SK-N-SH (cell line): ENCODE measurements around the gene CFDP1. TPM values are rescaled to one million over a fixed set of nuclear protein-coding genes. Genes with fewer than 3 reads are reported as not detected.

Experiments used
- CTCF ChIA-PET: fragments of 300-600, 350-600 bp; formaldehyde crosslinking; extraction: SDS; loops from one replicate; lab custom pipeline; 2021; lab: Yijun Ruan, JAX
- POLR2A ChIA-PET: fragments of 350-600 bp; sonication (Branson Sonifier 250); formaldehyde crosslinking; extraction: SDS; loops from one replicate; lab custom pipeline; 2020; ENCODE audit warnings: antibody characterized with exemption, inconsistent platforms; lab: Yijun Ruan, JAX
- DNase-seq: peaks from one replicate; pipeline ENCODE4 v3.0.0; 2012
- H2AFZ ChIP-seq: fragments of 200-600 bp; sonication (generic); 2 replicates; pipeline ENCODE4 v1.8.1; 2016; ENCODE audit warnings: antibody characterized with exemption, mild to moderate bottlenecking, low read depth
- H3F3A ChIP-seq: fragments of 200-600 bp; sonication (generic); replicated peaks from 2 replicates; pipeline ENCODE3; 2016; ENCODE audit warnings: antibody characterized with exemption, mild to moderate bottlenecking; ENCODE audit not compliant: insufficient read depth
- H3K27ac ChIP-seq, 2 experiments: fragments of 200-500 bp in 1 of 2; fragments of 200-600 bp in 1 of 2; sonication (Bioruptor generic) in 1 of 2; sonication (generic), shearing (Covaris generic) in 1 of 2; 2 replicates each; pipeline versions ENCODE4 v1.5.1 to v1.6.1; 2014 to 2016; ENCODE audit warnings: low read depth in 2 of 2, inconsistent platforms in 1 of 2, low read length in 1 of 2, mild to moderate bottlenecking in 1 of 2, mixed read lengths in 1 of 2
- H3K27me3 ChIP-seq: fragments of 200-600 bp; sonication (generic), shearing (Covaris generic); 2 replicates; pipeline ENCODE4 v1.6.1; 2016; ENCODE audit warnings: mixed run types; ENCODE audit not compliant: insufficient read depth
- H3K36me3 ChIP-seq, 2 experiments: fragments of 200-500 bp in 1 of 2; fragments of 200-600 bp in 1 of 2; sonication (Bioruptor generic) in 1 of 2; sonication (generic) in 1 of 2; replicated peaks in 1 of 2; 2 replicates each; pipeline versions ENCODE3 to v1.5.1; 2014 to 2016; ENCODE audit warnings: low read length in 1 of 2, mild to moderate bottlenecking in 1 of 2; ENCODE audit not compliant: insufficient read depth in 2 of 2, control insufficient read depth in 1 of 2
- H3K4me1 ChIP-seq, 2 experiments: fragments of 200-500 bp in 1 of 2; fragments of 200-600 bp in 1 of 2; sonication (Bioruptor generic) in 1 of 2; sonication (generic), shearing (Covaris generic) in 1 of 2; 2 replicates each; pipeline versions ENCODE4 v1.5.1 to v1.6.1; 2014 to 2016; ENCODE audit warnings: low read depth in 1 of 2, low read length in 1 of 2, mixed run types in 1 of 2; ENCODE audit not compliant: insufficient read depth in 2 of 2, control insufficient read depth in 1 of 2
- H3K4me2 ChIP-seq: fragments of 200-600 bp; sonication (generic), shearing (Covaris generic); 2 replicates; pipeline ENCODE4 v1.6.1; 2017; ENCODE audit warnings: mixed run types
- H3K4me3 ChIP-seq, 2 experiments: fragments of 200-500 bp in 1 of 2; fragments of 200-600 bp in 1 of 2; sonication (Bioruptor generic) in 1 of 2; sonication (generic), shearing (Covaris generic) in 1 of 2; 2 replicates each; pipeline versions ENCODE4 v1.5.1 to v1.8.1; 2014 to 2016; ENCODE audit warnings: low read depth in 2 of 2, inconsistent platforms in 1 of 2, low read length in 1 of 2, mild to moderate bottlenecking in 1 of 2, mixed read lengths in 1 of 2, moderate library complexity in 1 of 2
- H3K79me2 ChIP-seq: fragments of 200-600 bp; sonication (generic); 2 replicates; pipeline ENCODE4 v1.8.1; 2017; ENCODE audit warnings: mild to moderate bottlenecking; ENCODE audit not compliant: insufficient read depth
- H3K9ac ChIP-seq: fragments of 200-600 bp; sonication (generic); 2 replicates; pipeline ENCODE4 v1.6.1; 2017; ENCODE audit warnings: mixed run types
- H3K9me2 ChIP-seq: fragments of 200-600 bp; sonication (generic); 2 replicates; pipeline ENCODE4 v1.6.1; 2017; ENCODE audit warnings: mixed run types
- H3K9me3 ChIP-seq: fragments of 200-600 bp; sonication (generic); 2 replicates; pipeline ENCODE4 v1.6.1; 2017; ENCODE audit warnings: mixed run types, mild to moderate bottlenecking, moderate library complexity
- H4K20me1 ChIP-seq: fragments of 200-600 bp; sonication (generic); 2 replicates; pipeline ENCODE4 v1.6.1; 2017; ENCODE audit warnings: mild to moderate bottlenecking, mixed run types; ENCODE audit not compliant: insufficient read depth
- CHD2 ChIP-seq: fragments of 150-350 bp; IDR thresholded peaks from 2 replicates; pipeline ENCODE4 v1.6.1; 2018; ENCODE audit warnings: low read length; ENCODE audit not compliant: partially characterized antibody
- ELF1 ChIP-seq: IDR thresholded peaks from 2 replicates; pipeline ENCODE4 v1.4.0; 2012
- EZH2phosphoT487 ChIP-seq: fragments of 200-600 bp; sonication (generic); IDR thresholded peaks from 2 replicates; pipeline ENCODE4 v1.6.1; 2017; ENCODE audit warnings: low read depth, mixed run types, mild to moderate bottlenecking, antibody characterized with exemption, moderate library complexity, borderline replicate concordance
- FOSL2 ChIP-seq: IDR thresholded peaks from 2 replicates; pipeline ENCODE4 v1.4.0; 2012; ENCODE audit warnings: low read depth, mild to moderate bottlenecking, moderate library complexity, borderline replicate concordance
- FOXJ3 ChIP-seq: sonication (generic); formaldehyde crosslinking; IDR thresholded peaks from 2 replicates; pipeline ENCODE4 v1.5.1; 2020; ENCODE audit warnings: mild to moderate bottlenecking, missing genetic modification reagents
- GABPA ChIP-seq: IDR thresholded peaks from 2 replicates; pipeline ENCODE4 v1.4.0; 2012; ENCODE audit warnings: low read depth, mild to moderate bottlenecking
- GATA2 ChIP-seq: sonication (generic); formaldehyde crosslinking; IDR thresholded peaks from 2 replicates; pipeline ENCODE4 v1.5.0; 2020; ENCODE audit warnings: mild to moderate bottlenecking, missing genetic modification reagents
- MEF2A ChIP-seq: IDR thresholded peaks from 2 replicates; pipeline ENCODE4 v1.4.0; 2012; ENCODE audit warnings: low read depth, borderline replicate concordance
- NFIC ChIP-seq: IDR thresholded peaks from 2 replicates; pipeline ENCODE4 v1.4.0; 2012; ENCODE audit warnings: borderline replicate concordance
- NRF1 ChIP-seq: IDR thresholded peaks from 2 replicates; pipeline ENCODE4 v1.6.1; 2012; ENCODE audit warnings: low read depth, mild to moderate bottlenecking, low read length
- POLR2AphosphoS5 ChIP-seq: IDR thresholded peaks from 2 replicates; pipeline ENCODE4 v1.6.1; 2012; ENCODE audit warnings: low read depth, low read length
- RAD21 ChIP-seq: IDR thresholded peaks from 2 replicates; pipeline ENCODE4 v1.6.1; 2012; ENCODE audit warnings: mild to moderate bottlenecking, low read length
- RCOR1 ChIP-seq: fragments of 150-350 bp; IDR thresholded peaks from 2 replicates; pipeline ENCODE4 v1.6.1; 2017; ENCODE audit warnings: antibody characterized with exemption, low read length
- RFX5 ChIP-seq: IDR thresholded peaks from 2 replicates; pipeline ENCODE4 v1.6.1; 2012; ENCODE audit warnings: mild to moderate bottlenecking, improper control_type of control experiment, low read length
- RXRA ChIP-seq: IDR thresholded peaks from 2 replicates; pipeline ENCODE4 v1.4.0; 2012; ENCODE audit warnings: low read depth, mild to moderate bottlenecking, borderline replicate concordance
- TAF1 ChIP-seq: IDR thresholded peaks from 2 replicates; pipeline ENCODE4 v1.6.1; 2012; ENCODE audit warnings: low read depth, mild to moderate bottlenecking, low read length, moderate library complexity, borderline replicate concordance
- TCF12 ChIP-seq: IDR thresholded peaks from 2 replicates; pipeline ENCODE4 v1.4.0; 2012
- TEAD4 ChIP-seq: IDR thresholded peaks from 2 replicates; pipeline ENCODE4 v1.4.0; 2012; ENCODE audit warnings: mild to moderate bottlenecking, borderline replicate concordance; ENCODE audit not compliant: insufficient read depth
- WGBS: methylation state at CpG from one replicate; pipeline ENCODE4 v1.1.6; 2017; ENCODE audit warnings: low lambda C conversion rate; 5-methylcytosine and 5-hydroxymethylcytosine counted together
- polyA plus RNA-seq, 3 experiments: library from polyadenylated mRNA; depleted of rRNA; stranded (reverse); fragments of >200 nt; gene quantifications; 2 replicates each; pipeline ENCODE4 v1.2.3, GENCODE V29; 2012
- TF ChIP-seq, protein P1 (sequence below): IDR thresholded peaks from 2 replicates; pipeline ENCODE4; 2012
- TF ChIP-seq, protein P2 (sequence below): fragments of 150-350 bp; IDR thresholded peaks from 2 replicates; pipeline ENCODE4 v1.6.1; 2017; ENCODE audit warnings: antibody characterized with exemption, low read length, low read depth, borderline replicate concordance
- TF ChIP-seq, protein P3 (sequence below): fragments of 150-350 bp; IDR thresholded peaks from 2 replicates; pipeline ENCODE4 v1.6.1; 2016; ENCODE audit warnings: mild to moderate bottlenecking, low read depth, low read length
- TF ChIP-seq, protein P4 (sequence below): IDR thresholded peaks from 2 replicates; pipeline ENCODE4 v1.4.0; 2012; ENCODE audit warnings: low read depth

CFDP1 gene
- polyA plus RNA-seq, 1 of the 3 experiments (the other 2 are of a cell fraction): 46.0 TPM

DNA sequence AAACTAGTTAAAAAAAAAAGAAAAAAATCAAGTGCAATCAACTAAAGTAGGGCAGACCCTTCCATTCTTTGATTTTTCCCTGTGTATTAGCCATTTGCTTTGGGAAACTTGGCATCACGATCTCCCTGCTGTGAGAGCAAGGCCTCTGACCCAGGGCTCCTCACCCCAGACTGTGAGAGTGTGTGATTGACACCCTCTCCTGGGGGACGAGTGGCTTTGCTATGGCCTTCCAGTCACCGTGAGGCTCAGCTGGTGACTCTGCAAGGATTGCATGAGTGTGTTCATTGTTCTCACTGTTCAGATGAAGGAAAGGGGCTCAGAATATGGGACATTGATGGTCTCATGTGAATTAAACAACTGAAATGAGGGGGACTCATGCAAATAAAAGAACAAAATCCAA, 112.9 kb downstream of the CFDP1 start:
- TF ChIP-seq, protein P1, sequence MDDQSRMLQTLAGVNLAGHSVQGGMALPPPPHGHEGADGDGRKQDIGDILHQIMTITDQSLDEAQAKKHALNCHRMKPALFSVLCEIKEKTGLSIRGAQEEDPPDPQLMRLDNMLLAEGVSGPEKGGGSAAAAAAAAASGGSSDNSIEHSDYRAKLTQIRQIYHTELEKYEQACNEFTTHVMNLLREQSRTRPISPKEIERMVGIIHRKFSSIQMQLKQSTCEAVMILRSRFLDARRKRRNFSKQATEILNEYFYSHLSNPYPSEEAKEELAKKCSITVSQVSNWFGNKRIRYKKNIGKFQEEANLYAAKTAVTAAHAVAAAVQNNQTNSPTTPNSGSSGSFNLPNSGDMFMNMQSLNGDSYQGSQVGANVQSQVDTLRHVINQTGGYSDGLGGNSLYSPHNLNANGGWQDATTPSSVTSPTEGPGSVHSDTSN: peak; percentile 25; the same call in 1 of the 2 replicates
- TF ChIP-seq RAD21 (no peak), RXRA (no peak), EZH2phosphoT487 (no peak)
- TF ChIP-seq, protein P2, sequence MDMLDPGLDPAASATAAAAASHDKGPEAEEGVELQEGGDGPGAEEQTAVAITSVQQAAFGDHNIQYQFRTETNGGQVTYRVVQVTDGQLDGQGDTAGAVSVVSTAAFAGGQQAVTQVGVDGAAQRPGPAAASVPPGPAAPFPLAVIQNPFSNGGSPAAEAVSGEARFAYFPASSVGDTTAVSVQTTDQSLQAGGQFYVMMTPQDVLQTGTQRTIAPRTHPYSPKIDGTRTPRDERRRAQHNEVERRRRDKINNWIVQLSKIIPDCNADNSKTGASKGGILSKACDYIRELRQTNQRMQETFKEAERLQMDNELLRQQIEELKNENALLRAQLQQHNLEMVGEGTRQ: no peak
- TF ChIP-seq, all 33 proteins: peak for 1
- Histone ChIP-seq H3K27me3 (no peaks in the 10 kb centered on the region), H3K4me3 (peak overlapping the region in 1 of 2 experiments; percentile 42; a peak in 2 of 4 replicates), H3F3A (peaks cover 42% of the 10 kb centered on the region), H3K9me2 (no peaks in the 10 kb centered on the region), H3K9ac (peak overlapping the region; percentile 78), H2AFZ (peak overlapping the region; percentile 78; the same call in 1 of the 2 replicates), H4K20me1 (no peaks in the 10 kb centered on the region), H3K4me2 (peak overlapping the region; percentile 77), H3K27ac (peak overlapping the region; percentile 88 to 100), H3K9me3 (no peaks in the 10 kb centered on the region), H3K36me3 (no peaks in the 10 kb centered on the region), H3K79me2 (peaks cover 4% of the 10 kb centered on the region), H3K4me1 (peaks cover 10 to 20% of the 10 kb centered on the region in 2 experiments)
- WGBS: 56% methylated on average over 3 of the region's 3 CpGs
- CTCF ChIA-PET: interaction anchor here (0.8 kb wide), 1 partner anchor 8 kb away, joined by 3 read pairs; no protein-coding TSS in a partner anchor
- no peak for DNase-seq
- POLR2A ChIA-PET: no interaction called here

DNA sequence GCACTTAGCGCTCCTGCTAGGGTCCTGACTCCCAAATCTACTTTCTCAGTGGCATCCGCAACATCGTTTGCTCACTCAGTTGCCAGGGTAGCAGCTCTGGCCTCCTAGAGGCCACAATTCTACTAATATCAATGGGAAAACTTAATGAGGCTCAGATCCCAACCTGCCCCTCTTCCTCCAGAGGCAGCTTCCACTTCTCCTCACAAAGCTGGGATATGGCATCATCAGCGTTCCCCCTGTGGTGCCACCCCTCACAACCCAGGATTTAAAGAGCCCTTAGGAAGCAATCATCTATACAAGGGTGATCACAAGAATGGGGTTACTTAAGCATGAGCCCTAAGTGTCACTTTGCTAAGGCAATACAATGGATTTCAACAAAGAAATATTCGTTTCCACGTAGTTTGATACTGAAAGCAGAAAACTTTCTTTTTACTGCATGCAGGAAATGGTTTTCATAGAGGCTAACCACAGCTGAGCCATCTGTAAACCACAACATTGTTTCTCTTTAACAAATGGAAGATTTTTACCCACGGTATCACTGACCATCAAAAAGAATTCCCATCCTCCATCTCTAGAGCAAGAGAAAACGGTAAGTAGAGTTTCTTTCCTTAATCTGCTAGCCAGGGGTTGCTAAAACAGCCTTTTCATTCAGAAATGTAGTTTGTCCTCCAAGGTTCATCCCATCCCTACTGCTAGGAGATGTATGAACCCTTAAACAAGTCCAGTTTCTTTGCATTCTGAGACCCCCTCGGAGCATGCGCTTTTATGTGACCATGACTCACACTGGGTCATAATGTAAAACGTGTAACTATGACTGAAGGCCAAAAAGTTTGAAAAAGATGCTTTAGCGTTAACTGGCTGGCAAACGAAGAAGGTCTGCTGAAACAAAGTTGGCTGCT, 113.5 kb downstream of the CFDP1 start:
- peaks cover 44% of the 10 kb centered on the region for H3F3A ChIP-seq
- no peaks in the 10 kb centered on the region for H3K36me3 ChIP-seq
- peak overlapping the region; percentile 24 to 42; a peak in 3 of 4 replicates for H3K4me3 ChIP-seq
- peaks cover 7 to 20% of the 10 kb centered on the region in 2 experiments for H3K4me1 ChIP-seq
- peaks cover 4% of the 10 kb centered on the region for H3K79me2 ChIP-seq
- WGBS: 37% methylated on average over 13 of the region's 13 CpGs
- no peak for DNase-seq
- H3K27me3 ChIP-seq: no peaks in the 10 kb centered on the region
- no peaks in the 10 kb centered on the region for H4K20me1 ChIP-seq
- H2AFZ ChIP-seq: peak overlapping the region; percentile 78
- peak overlapping the region; percentile 77 for H3K4me2 ChIP-seq
- H3K9me3 ChIP-seq: no peaks in the 10 kb centered on the region
- H3K9me2 ChIP-seq: no peaks in the 10 kb centered on the region
- H3K9ac ChIP-seq: peak overlapping the region; percentile 78
- ChIA-PET CTCF (interaction anchor here (0.8 to 1.5 kb wide), 2 partner anchors 8 to 39 kb away, joined by 3 read pairs; no protein-coding TSS in a partner anchor), POLR2A (no interaction called here)
- H3K27ac ChIP-seq: peak overlapping the region; percentile 88 to 100
- TF ChIP-seq RCOR1: no peak
- TF ChIP-seq, protein P3, sequence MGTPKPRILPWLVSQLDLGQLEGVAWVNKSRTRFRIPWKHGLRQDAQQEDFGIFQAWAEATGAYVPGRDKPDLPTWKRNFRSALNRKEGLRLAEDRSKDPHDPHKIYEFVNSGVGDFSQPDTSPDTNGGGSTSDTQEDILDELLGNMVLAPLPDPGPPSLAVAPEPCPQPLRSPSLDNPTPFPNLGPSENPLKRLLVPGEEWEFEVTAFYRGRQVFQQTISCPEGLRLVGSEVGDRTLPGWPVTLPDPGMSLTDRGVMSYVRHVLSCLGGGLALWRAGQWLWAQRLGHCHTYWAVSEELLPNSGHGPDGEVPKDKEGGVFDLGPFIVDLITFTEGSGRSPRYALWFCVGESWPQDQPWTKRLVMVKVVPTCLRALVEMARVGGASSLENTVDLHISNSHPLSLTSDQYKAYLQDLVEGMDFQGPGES: no peak
- no peak for TF ChIP-seq FOXJ3
- TF ChIP-seq POLR2AphosphoS5: no peak
- TF ChIP-seq, protein P2: no peak
- no peak for TF ChIP-seq RFX5
- no peak for TF ChIP-seq TAF1
- TF ChIP-seq TEAD4: peak; percentile 72; the same call in 1 of the 2 replicates
- TF ChIP-seq NRF1: peak; percentile 30; the same call in 1 of the 2 replicates
- TF ChIP-seq ELF1: no peak
- peak; percentile 49; the same call in 1 of the 2 replicates for TF ChIP-seq NFIC
- peak; percentile 78 for TF ChIP-seq TCF12
- TF ChIP-seq GABPA: no peak
- TF ChIP-seq FOSL2: peak; percentile 71
- peak; percentile 28 for TF ChIP-seq CHD2
- TF ChIP-seq, protein P4, sequence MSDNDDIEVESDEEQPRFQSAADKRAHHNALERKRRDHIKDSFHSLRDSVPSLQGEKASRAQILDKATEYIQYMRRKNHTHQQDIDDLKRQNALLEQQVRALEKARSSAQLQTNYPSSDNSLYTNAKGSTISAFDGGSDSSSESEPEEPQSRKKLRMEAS: peak; percentile 48; the same call in 1 of the 2 replicates
- TF ChIP-seq GATA2: no peak
- TF ChIP-seq MEF2A: no peak
